Measurements from ENCODE around the gene TNRC6C. TPM values are rescaled to one million over a fixed set of nuclear protein-coding genes. Genes with fewer than 3 reads are reported as not detected.

Gene TNRC6C
- total and polyA plus RNA-seq, 2 of the 13 experiments (the other 11 are each of a cell fraction or from before 2014, with no cell fraction given): 0.66 to 4.9 TPM

DNA sequence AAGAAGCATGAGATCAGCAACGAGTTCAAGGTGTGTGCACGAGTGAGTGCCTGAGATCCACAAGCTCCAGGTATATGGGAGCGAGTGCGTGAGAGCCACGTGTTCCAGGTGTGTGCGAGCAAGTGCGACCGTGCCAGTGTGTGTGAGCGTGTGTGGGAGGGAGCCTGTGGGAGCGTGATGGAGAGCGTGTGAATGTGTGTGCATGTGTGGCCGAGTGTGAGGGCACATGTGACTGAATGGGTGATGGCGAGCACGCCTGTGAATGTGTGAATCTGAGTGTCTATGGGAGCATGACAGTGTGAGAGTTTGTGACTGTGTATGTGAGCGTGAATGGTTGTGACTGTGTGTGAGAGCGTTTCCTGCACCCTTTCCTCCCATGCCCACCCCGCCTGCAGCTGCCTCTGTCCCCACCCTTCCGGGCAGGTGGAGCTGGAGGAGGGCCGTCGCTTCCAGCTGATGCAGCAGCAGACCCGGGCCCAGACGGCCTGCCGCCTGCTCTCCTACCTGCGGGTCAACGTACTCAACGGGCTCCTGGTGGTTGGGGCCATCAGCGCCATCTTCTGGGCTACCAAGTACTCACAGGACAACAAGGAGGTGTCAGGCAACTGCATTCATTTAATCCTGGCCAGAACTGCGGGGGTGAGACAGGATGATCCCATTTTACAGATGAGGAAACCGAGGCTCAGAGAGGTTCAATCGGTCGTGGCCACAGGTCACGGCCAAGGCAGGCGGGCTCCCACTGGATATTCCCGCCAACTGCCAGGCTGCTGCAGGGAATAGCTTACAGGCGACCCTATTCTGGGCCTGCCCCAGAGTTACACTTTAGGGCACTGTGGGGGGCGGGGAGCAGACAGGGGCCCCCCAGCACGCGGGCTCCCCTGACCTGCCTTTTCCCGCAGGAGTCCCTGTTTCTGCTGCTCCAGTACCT, 175.7 kb downstream of the TNRC6C start (continued):
- TF ChIP-seq ZNF557 (CRISPR knock-in tag; IDR thresholded peaks at IDR 0.05): no peak
- no peak for TF ChIP-seq MXI1 (IDR thresholded peaks at IDR 0.05; ENCODE audit: borderline replicate concordance, low read depth, low read length)
- no peak for TF ChIP-seq ZNF468 (CRISPR knock-in tag; IDR thresholded peaks at IDR 0.05)
- peak; percentile 34; the same call in 1 of the 2 replicates for TF ChIP-seq MTA1 (CRISPR knock-in tag; IDR thresholded peaks at IDR 0.05; ENCODE audit: borderline replicate concordance)
- TF ChIP-seq POLR2A (IDR thresholded peaks at IDR 0.05; ENCODE audit: insufficient read depth in 1 of 2, low read depth in 2 of 2, low read length in 2 of 2): no peak
- TF ChIP-seq NR1H2 (CRISPR knock-in tag; IDR thresholded peaks at IDR 0.05; ENCODE audit: borderline replicate concordance, low read depth): no peak
- TF ChIP-seq EZH2 (conservative IDR thresholded peaks at IDR 0.05; ENCODE audit: low read depth, low read length): no peak
- peak; percentile 20; the same call in 1 of the 2 replicates for TF ChIP-seq HNF4A (CRISPR knock-in tag; IDR thresholded peaks at IDR 0.05)
- no peak for TF ChIP-seq ZNF569 (CRISPR knock-in tag; IDR thresholded peaks at IDR 0.05; ENCODE audit: borderline replicate concordance)
- peak; percentile 35; the same call in 1 of the 2 replicates for TF ChIP-seq HOXA3 (CRISPR knock-in tag; IDR thresholded peaks at IDR 0.05)
- no peak for TF ChIP-seq FLYWCH1 (CRISPR knock-in tag; IDR thresholded peaks at IDR 0.05)
- TF ChIP-seq ZNF790 (CRISPR knock-in tag; IDR thresholded peaks at IDR 0.05; ENCODE audit: borderline replicate concordance): no peak
- TF ChIP-seq TRAFD1 (CRISPR knock-in tag; IDR thresholded peaks at IDR 0.05; ENCODE audit: borderline replicate concordance): no peak
- TF ChIP-seq SPEN (CRISPR knock-in tag; IDR thresholded peaks at IDR 0.05; ENCODE audit: low read depth): no peak; the same call in 1 of the 2 replicates
- no peak for TF ChIP-seq SIX1 (CRISPR knock-in tag; IDR thresholded peaks at IDR 0.05; ENCODE audit: borderline replicate concordance)
- peak; percentile 43; the same call in 1 of the 2 replicates for TF ChIP-seq SP2 (CRISPR knock-in tag; IDR thresholded peaks at IDR 0.05)
- no peak for TF ChIP-seq BRD4 (CRISPR knock-in tag; IDR thresholded peaks at IDR 0.05)
- no peak for TF ChIP-seq TCF7L2 (IDR thresholded peaks at IDR 0.05; ENCODE audit: low read depth, low read length)
- TF ChIP-seq ZNF777 (CRISPR knock-in tag; IDR thresholded peaks at IDR 0.05): no peak
- TF ChIP-seq FOXP1 (IDR thresholded peaks at IDR 0.05): no peak
- TF ChIP-seq FOXP1 (CRISPR knock-in tag; IDR thresholded peaks at IDR 0.05): no peak
- TF ChIP-seq RBM22 (optimal IDR thresholded peaks at IDR 0.05; ENCODE audit: low read length): no peak
- no peak for TF ChIP-seq ZSCAN5A (CRISPR knock-in tag; IDR thresholded peaks at IDR 0.05; ENCODE audit: borderline replicate concordance)
- TF ChIP-seq SMAD9 (CRISPR knock-in tag; IDR thresholded peaks at IDR 0.05): no peak
- TF ChIP-seq MEF2D (CRISPR knock-in tag; IDR thresholded peaks at IDR 0.05): 0 out of 2 replicates have a peak, but pooled peaks have one; percentile 68
- no peak for TF ChIP-seq FOXK2 (IDR thresholded peaks at IDR 0.05)
- TF ChIP-seq KDM6A (CRISPR knock-in tag; IDR thresholded peaks at IDR 0.05; ENCODE audit: low read depth): no peak
- no peak for TF ChIP-seq REXO4 (CRISPR knock-in tag; IDR thresholded peaks at IDR 0.05; ENCODE audit: borderline replicate concordance)
- TF ChIP-seq ZNF350 (CRISPR knock-in tag; IDR thresholded peaks at IDR 0.05; ENCODE audit: borderline replicate concordance, low read depth): peak; percentile 68; the same call in 1 of the 2 replicates
- TF ChIP-seq BHLHE40 (IDR thresholded peaks at IDR 0.05; ENCODE audit: low read length): no peak
- no peak for TF ChIP-seq ZNF343 (CRISPR knock-in tag; IDR thresholded peaks at IDR 0.05)
